ENCODE data around the gene DBN1.

The DBN1 gene

DNA sequence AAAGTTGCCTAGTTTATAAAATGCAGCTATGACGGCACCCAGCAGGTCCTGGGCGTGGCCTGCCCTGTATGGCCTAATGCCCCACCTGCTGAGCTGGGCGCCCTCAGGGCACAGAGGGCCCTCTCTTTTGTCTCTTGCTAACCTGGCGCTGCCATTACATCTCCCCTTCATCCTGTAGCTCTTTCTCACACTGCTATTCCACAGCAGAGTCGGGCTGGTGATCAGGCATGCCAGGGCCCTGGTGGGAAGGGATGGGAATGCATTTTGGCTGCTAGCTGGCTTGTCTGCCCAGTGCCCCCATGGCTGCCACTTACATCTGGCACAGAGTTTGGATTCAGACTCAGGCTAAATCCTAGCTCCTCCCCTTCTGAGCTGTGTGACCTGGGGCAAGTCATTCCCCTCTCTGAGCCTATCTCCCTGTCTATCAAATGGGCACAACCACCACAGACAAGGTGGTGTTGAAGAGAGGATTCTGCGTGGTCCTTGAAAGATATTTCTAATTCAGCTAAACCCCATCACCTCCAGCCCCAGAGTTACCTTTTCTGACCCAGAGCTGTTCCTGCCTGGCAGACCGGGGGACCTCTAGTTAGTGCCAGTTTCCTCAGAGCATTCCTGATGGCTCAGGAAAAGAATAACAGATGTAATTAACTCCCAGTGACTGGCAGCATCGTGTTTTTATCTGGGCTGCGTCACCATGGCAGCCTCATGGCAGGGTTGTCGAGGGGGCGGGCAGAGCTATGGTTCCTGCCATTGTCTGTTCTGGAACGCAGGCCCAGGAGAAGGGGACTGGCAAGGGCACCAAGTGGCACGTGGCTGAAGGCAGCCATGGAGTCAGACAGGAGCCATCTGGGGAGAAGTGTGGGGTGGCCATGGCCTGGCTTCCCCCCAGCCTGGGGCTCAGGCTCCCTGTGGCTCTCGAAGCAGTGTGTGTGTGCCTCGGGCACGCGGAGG lies 20.5 kb downstream of the DBN1 start:
- TF ChIP-seq, protein P1, sequence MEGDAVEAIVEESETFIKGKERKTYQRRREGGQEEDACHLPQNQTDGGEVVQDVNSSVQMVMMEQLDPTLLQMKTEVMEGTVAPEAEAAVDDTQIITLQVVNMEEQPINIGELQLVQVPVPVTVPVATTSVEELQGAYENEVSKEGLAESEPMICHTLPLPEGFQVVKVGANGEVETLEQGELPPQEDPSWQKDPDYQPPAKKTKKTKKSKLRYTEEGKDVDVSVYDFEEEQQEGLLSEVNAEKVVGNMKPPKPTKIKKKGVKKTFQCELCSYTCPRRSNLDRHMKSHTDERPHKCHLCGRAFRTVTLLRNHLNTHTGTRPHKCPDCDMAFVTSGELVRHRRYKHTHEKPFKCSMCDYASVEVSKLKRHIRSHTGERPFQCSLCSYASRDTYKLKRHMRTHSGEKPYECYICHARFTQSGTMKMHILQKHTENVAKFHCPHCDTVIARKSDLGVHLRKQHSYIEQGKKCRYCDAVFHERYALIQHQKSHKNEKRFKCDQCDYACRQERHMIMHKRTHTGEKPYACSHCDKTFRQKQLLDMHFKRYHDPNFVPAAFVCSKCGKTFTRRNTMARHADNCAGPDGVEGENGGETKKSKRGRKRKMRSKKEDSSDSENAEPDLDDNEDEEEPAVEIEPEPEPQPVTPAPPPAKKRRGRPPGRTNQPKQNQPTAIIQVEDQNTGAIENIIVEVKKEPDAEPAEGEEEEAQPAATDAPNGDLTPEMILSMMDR (IDR thresholded peaks at IDR 0.05; ENCODE audit: low read depth, low read length), result no peak
- DNase-seq (ENCODE audit: extremely low read depth, low read depth), result no peak

DNA sequence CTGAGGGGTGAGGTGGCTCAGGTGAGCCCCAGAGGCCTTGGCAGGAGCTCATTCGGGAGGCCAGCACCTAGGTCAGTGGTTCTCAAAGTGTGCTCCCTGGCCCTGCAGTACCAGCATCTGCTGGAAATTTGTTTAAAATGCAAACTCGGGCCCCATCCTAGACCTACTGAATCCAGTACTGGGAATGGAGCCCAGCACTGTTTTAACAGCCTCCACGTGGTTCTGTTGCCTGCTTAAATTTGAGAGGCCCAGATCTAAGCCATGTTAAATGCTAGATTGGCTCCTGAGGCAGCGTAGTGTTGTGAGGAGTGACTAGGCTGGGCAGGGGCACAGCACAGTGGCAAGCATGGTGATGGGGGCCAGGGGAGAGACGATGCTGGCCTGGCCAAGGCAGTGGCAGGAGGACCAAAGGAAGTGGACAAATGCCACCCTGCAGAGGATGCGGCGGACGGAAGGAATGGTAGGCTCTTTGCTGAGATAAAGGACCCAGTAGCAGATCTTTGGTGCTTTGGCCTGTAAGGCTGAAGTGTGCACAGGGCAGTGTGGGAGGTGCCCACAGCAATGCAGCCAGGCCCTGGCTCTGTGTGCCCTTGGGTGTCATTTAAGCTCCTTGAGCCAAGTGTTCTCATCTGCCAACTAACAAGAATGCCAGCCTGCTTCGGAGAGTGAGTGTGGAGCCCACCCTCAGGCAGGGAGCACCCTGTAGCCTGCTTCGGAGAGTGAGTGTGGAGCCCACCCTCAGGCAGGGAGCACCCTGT lies 22.6 kb downstream of the DBN1 start:
- no peak for DNase-seq (ENCODE audit: extremely low read depth, low read depth)
- TF ChIP-seq, protein P1 (IDR thresholded peaks at IDR 0.05; ENCODE audit: low read depth, low read length), result no peak

DNA sequence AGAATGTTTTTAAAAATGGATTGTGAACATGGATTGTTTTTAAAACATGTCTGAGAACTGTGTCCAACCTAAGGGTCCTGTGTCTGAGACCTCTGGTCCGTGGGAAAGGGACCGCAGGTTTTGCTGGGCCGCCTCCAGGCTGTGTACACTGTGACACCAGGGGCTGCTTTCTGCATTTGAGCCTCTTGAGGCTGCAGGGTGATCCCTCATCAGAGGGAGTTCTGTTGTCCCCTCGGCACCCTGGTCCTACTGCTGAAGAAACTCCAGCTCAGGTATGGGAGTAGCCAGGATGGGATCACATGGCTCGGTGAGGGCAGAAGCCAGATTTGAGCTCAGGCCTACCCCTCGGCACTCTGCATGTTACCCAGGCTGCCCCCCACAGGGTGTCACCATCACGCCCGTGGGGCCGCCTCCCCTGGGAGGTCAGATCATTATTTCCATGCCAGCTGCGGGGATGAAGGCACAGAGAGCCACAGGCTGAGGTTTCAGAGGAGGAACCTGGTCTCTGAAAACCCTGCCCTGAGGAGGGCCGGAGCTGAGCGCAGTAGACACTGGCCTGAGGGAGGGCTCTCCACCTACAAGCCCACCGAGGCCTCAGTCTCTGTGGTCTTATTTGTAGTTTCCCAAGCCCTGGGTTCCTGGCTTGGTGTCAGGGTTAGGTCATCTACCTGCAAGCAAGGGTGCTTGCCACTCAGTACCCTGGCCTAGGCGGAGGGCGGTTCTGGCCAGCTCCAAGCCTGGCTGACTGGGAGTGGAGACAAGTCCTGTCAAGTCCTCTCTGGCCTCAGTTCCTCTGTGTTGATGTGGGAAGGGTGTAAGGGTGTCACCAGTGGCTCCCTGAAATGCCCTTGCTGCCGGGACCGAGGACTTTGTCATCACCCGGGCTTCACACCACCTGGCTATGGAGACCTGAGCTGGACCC lies 24.0 kb downstream of the DBN1 start:
- DNase-seq (ENCODE audit: extremely low read depth, low read depth), result no peak

DNA sequence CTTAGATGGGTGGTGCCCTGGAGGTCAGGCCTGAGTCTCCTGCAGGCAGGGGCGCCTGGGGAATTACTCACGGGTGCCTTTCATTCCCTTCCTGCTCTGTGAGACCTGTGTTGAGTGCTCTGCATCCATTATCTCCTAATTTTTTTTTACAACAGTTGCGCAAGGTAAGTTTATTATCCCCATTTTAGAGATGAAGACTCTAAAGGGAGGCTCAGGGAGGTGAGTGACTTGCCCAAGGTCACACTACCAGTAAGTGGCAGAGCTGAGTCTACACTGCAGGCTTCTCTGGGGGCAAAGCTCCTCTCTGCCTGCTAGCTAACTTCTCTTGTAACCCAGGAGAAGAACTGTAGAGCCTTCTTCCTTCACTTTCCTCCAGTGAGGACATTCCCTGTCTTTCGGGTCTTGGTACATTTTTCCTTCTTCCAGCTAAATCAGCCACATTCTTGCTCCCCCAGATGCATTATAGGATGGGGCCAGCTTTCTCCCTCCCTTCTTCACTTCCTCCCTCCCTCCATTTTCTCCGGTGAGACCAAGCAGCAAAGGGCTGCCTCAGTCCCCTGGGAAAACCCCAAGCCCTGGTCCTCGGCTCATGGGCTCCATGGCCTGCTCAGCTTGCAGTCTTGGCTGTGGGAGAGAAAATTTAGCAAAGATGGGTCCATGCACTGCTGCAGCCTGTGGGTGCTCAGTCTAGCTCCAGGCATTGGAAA lies 25.0 kb downstream of the DBN1 start:
- TF ChIP-seq, protein P1 (IDR thresholded peaks at IDR 0.05; ENCODE audit: low read depth, low read length), result no peak
- DNase-seq (ENCODE audit: extremely low read depth, low read depth), result no peak

More for the DNA sequence above, 24.0 kb downstream of the DBN1 start:
- TF ChIP-seq, protein P1 (IDR thresholded peaks at IDR 0.05; ENCODE audit: low read depth, low read length), result no peak

DNA sequence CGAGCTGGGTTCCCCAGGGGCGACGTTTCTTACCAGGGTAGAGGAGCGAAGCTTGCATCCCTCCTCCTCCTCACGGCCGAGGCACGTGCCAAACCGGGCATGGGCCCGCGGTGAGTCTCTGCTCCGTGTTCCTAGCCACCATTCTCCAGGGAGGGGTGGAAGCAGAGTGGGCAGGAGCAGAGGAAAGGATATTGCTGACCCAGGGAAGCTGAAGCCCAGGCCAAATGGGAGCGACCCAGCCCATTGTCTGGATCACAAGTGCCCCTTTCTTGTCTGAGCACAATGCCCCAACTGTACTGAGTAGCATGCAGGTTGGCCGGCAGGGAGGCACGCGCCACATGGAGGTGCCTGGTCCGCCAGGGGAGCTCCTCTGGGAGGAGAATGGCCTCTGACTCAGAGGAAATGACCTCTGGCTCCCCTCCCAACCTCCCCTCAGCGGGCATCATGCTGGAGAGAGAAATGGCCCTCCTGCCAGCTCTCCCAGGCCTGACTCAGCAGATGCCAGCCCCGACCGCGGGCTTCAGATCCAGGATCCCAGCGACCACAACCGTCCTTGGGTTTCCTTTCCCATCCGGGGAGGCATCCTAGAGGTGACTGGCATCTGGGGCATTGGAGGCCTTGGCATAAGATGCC lies 25.7 kb downstream of the DBN1 start:
- TF ChIP-seq, protein P1 (IDR thresholded peaks at IDR 0.05; ENCODE audit: low read depth, low read length), result no peak
- no peak for DNase-seq (ENCODE audit: extremely low read depth, low read depth)

DNA sequence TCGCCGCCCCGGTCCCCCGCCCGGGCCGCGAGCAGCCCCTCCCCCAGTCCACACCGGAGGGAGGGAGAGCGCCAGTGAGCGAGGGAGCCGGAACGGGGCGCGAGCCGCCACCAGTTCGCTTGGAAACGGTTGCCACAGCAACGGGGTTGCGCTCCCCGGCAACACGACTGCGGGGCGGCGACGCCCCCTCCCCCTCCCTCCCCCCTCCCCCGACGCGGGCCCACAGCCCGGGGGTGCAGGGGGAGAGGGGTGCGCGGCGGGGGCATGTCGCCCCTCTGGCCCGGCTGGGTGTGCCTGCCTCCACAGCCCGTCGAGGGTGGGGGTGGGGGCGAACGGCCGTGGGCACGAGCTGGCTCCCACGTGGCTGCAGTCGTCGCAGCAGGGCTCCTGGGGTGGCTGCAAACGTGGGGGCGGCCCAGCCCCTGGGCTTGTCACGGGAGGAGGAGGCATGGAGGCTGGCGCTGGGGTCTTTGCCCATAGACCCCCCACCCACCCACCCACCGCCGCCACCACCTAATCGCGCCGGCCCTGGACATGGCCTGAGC lies 26.3 kb downstream of the DBN1 start:
- no peak for DNase-seq (ENCODE audit: extremely low read depth, low read depth)
- TF ChIP-seq, protein P1 (IDR thresholded peaks at IDR 0.05; ENCODE audit: low read depth, low read length), result no peak
